Uterus (tissue), 4 donors: ENCODE measurements around the gene PPP1R27. TPM values are rescaled to one million over a fixed set of nuclear protein-coding genes. Genes with fewer than 3 reads are reported as not detected.

ENCODE experiments used
- DNase-seq, 2 donors: peaks; one replicate each; pipeline ENCODE4 v3.0.0-alpha.2; 2019 to 2020
- H3K27ac ChIP-seq, 2 donors: fragments of 200-600 bp; sonication (generic); 1 replicate in 1 of 2; 2 replicates in 1 of 2; pipeline ENCODE4 v1.5.1; 2016 to 2018
- H3K27me3 ChIP-seq, 2 donors: fragments of 200-600 bp; sonication (generic); one replicate each; pipeline ENCODE4 v1.5.1; 2018 to 2019; ENCODE audit warnings: control low read depth in 1 of 2
- H3K36me3 ChIP-seq, 2 donors: fragments of 200-600 bp; sonication (generic); one replicate each; pipeline ENCODE4 v1.5.1; 2019; ENCODE audit warnings: control low read depth in 1 of 2
- H3K4me1 ChIP-seq, 2 donors: fragments of 200-600 bp; sonication (generic); one replicate each; pipeline ENCODE4 v1.5.1; 2018 to 2019; ENCODE audit warnings: control low read depth in 1 of 2
- H3K4me3 ChIP-seq, 2 donors: fragments of 200-600 bp; sonication (generic); 1 replicate in 1 of 2; 2 replicates in 1 of 2; pipeline ENCODE4 v1.5.1; 2018 to 2019; ENCODE audit warnings: mild to moderate bottlenecking in 1 of 2
- H3K9me3 ChIP-seq, 2 donors: fragments of 200-600 bp; sonication (generic); one replicate each; pipeline ENCODE4 v1.5.1; 2019; ENCODE audit warnings: control low read depth in 1 of 2
- POLR2A ChIP-seq, 2 donors: fragments of 450-650 bp; IDR thresholded peaks; one replicate each; pipeline ENCODE4 v1.6.1; 2016; ENCODE audit warnings: antibody characterized with exemption in 2 of 2, mild to moderate bottlenecking in 1 of 2, moderate library complexity in 1 of 2
- intact Hi-C: fragments of 100-400 bp; cut with DNase I; formaldehyde crosslinking; loops from one replicate; pipeline ENCODE4 v1.15.1; 2023; ENCODE audit warnings: low total_unique reads
- total RNA-seq, 4 donors: library from RNA; depleted of rRNA in 3 of 4; stranded (reverse); fragments of >200 nt in 3 of 4; gene quantifications; one replicate each; pipeline versions ENCODE4 v1.1.0 to v1.2.4, GENCODE V29; 2014 to 2023
- TF ChIP-seq, protein P1 (sequence below), 4 experiments: fragments of 200-600 bp in 2 of 4; fragments of 450-650 bp in 2 of 4; sonication (generic) in 2 of 4; IDR thresholded peaks; one replicate each; pipeline ENCODE4 v1.5.1; 2016 to 2019; ENCODE audit warnings: antibody characterized with exemption in 4 of 4, mild to moderate bottlenecking in 2 of 4, moderate library complexity in 1 of 4
- donor health status: DM: yes; HTN: yes; CAD: no.

The PPP1R27 gene
- total RNA-seq, 4 donors from 2014 or later = 1.6 TPM; not detected in 3

- peaks cover 7 to 29% of the 10 kb centered on the region in 2 donors for H3K27me3 ChIP-seq
- intact Hi-C loops = no loop called here
- DNase-seq = no peak
- peaks cover 0 to 13% of the 10 kb centered on the region in 2 donors for H3K4me1 ChIP-seq
- no peak for TF ChIP-seq POLR2A (IDR thresholded peaks at IDR 0.05)
- TF ChIP-seq, protein P1, sequence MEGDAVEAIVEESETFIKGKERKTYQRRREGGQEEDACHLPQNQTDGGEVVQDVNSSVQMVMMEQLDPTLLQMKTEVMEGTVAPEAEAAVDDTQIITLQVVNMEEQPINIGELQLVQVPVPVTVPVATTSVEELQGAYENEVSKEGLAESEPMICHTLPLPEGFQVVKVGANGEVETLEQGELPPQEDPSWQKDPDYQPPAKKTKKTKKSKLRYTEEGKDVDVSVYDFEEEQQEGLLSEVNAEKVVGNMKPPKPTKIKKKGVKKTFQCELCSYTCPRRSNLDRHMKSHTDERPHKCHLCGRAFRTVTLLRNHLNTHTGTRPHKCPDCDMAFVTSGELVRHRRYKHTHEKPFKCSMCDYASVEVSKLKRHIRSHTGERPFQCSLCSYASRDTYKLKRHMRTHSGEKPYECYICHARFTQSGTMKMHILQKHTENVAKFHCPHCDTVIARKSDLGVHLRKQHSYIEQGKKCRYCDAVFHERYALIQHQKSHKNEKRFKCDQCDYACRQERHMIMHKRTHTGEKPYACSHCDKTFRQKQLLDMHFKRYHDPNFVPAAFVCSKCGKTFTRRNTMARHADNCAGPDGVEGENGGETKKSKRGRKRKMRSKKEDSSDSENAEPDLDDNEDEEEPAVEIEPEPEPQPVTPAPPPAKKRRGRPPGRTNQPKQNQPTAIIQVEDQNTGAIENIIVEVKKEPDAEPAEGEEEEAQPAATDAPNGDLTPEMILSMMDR (IDR thresholded peaks at IDR 0.05) = no peak
- H3K9me3 ChIP-seq = no peaks in the 10 kb centered on the region
- no peak within 1 kb of the TSS for H3K27ac ChIP-seq
- no peaks in the 10 kb centered on the region for H3K36me3 ChIP-seq
- no peak within 1 kb of the TSS for H3K4me3 ChIP-seq
Observed at GRCh38 chr17:81803728-81804558, 30.9 kb downstream of the PPP1R27 start, which contains the start of gene GCGR. Gene GCGR (plus strand): TSS chr17:81804150. CDS start chr17:81809019, 4,869 bp downstream.

- Histone ChIP-seq H3K27me3 (peaks cover 7 to 29% of the 10 kb centered on the region in 2 donors), H3K27ac (no peak overlapping the region), H3K4me1 (peaks cover 0 to 13% of the 10 kb centered on the region in 2 donors), H3K4me3 (no peak overlapping the region), H3K9me3 (no peaks in the 10 kb centered on the region), H3K36me3 (no peaks in the 10 kb centered on the region)
- TF ChIP-seq POLR2A (IDR thresholded peaks at IDR 0.05) = no peak
- TF ChIP-seq, protein P1 (IDR thresholded peaks at IDR 0.05) = no peak
- no peak for DNase-seq
- intact Hi-C loops = no loop called here
Observed at GRCh38 chr17:81802856-81803643, 31.8 kb downstream of the PPP1R27 start.

DNA sequence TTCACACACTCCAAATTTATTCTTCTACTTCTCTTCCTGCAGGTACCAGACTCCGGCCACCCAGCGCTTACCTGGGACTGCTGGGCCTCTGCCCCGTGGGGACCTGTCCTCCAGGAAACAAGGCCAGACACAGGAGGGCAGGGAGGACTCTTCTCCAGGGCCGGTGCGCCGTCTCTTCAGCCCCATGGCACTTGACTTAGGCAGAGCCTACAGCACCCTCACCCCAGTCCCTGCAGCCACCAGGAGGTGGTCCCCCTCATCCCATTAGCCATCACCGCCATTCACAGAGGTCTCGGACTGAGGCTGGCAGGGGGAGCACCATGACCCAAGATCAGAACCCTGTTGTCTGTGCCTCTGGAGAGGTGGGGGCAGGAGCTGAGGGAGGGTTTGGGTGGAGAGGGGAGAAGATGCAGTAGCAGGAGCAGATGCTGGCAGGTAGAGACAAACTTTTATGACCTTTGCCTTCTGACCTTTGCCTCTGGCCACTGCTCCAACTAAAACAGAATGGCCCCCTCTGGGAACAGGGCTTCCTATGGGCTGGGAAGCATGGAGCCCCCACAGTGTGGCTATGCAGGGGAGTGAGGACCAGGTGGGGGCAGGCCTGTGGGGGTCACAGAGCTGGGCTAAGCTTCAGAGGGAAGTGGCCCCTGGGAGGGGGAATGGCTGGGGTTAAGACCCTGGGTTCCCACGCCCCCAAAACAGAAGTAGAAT lies 32.6 kb downstream of the PPP1R27 start:
- H3K4me1 ChIP-seq = peaks cover 0 to 13% of the 10 kb centered on the region in 2 donors
- DNase-seq = no peak
- TF ChIP-seq, protein P1 (IDR thresholded peaks at IDR 0.05) = no peak
- no peak for TF ChIP-seq POLR2A (IDR thresholded peaks at IDR 0.05)
- intact Hi-C loops = no loop called here
- H3K27ac ChIP-seq = no peak overlapping the region
- no peaks in the 10 kb centered on the region for H3K36me3 ChIP-seq
- no peak overlapping the region for H3K4me3 ChIP-seq
- H3K9me3 ChIP-seq = no peaks in the 10 kb centered on the region
- peaks cover 7 to 29% of the 10 kb centered on the region in 2 donors for H3K27me3 ChIP-seq

DNA sequence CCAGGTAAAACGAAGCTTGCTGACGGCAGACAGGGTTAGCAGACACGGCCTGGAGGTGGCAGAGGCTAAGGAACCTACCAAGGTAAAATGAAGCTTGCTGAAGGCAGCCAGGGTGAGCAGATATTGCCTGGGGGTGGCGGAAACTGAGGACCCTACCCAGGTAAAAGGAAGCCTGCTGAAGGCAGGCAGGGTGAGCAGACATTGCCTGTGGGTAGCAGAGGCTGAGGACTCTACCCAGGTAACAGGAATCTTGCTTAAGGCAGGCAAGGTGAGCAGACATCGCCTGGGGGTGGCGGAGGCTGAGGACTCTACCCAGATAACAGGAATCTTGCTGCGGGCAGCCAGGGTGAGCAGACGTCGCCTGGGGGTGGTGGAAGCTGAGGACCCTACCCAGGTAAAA lies 33.5 kb downstream of the PPP1R27 start:
- intact Hi-C loops = no loop called here
- TF ChIP-seq, protein P1 (IDR thresholded peaks at IDR 0.05) = no peak
- no peak for TF ChIP-seq POLR2A (IDR thresholded peaks at IDR 0.05)
- H3K27me3 ChIP-seq = peaks cover 7 to 26% of the 10 kb centered on the region in 2 donors

More for the DNA sequence above, 33.5 kb downstream of the PPP1R27 start:
- Histone ChIP-seq H3K36me3 (no peaks in the 10 kb centered on the region), H3K9me3 (no peaks in the 10 kb centered on the region), H3K4me3 (no peak overlapping the region), H3K27ac (no peak overlapping the region), H3K4me1 (peaks cover 0 to 13% of the 10 kb centered on the region in 2 donors)
- DNase-seq = no peak
